ENCODE results near the gene DPEP1. TPM values are rescaled to one million over a fixed set of nuclear protein-coding genes. Genes with fewer than 3 reads are reported as not detected.
"Not testable (repeated sequence)": the region's sequence is repeated elsewhere in the genome, so short reads cannot be mapped to it uniquely, and the experiment has no call there.

Gene DPEP1
- total RNA-seq, 2 donors from 2014 or later: 0.73 to 4.4 TPM

DNA sequence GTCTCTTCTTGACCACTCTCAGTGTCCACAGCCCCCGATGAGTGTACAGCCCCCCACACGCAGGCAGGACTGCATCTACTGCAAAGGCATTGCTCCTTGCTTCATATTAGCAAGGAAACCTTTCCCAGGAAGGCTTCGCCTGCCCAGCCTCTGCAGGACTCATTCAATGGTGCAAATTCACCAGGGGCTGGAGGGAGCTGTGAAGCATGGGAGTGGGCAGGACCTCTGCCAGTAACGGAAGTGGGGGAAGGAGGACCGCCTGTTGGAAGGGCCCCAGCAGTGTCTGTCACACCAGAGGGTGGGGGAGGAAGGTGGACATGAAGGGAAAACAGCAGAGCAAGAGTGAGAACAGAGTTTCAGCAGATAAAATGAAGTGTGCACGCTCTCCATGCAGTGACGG is 46.7 kb downstream of the DPEP1 start:
- intact Hi-C loops (cut with DNase I, micrococcal nuclease): no loop called here
- ATAC-seq (no peak), DNase-seq (no peak)

GRCh38 chr16:89661215-89661614 is 47.8 kb downstream of the DPEP1 start:
- intact Hi-C loops (cut with DNase I, micrococcal nuclease): no loop called here
- ATAC-seq (no peak), DNase-seq (no peak)

DNA sequence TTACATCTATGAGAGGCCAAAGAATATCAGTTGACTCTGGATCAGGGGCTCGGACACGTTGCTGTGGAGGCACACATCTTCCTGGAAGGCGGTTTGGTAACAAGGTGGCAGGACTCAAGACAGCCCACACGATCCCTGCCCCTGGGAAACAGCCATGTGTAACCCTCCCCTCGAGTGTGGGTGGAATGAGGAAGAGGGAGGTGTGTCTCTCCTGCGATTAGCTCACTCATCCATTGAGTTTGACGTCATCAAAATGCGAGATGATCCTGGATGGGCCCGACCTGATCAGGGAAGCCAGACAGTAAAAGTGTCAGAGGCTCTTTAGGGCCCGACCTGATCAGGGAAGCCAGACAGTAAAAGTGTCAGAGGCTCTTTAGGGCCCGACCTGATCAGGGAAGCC is 50.8 kb downstream of the DPEP1 start:
- DNase-seq; intact Hi-C loops (cut with DNase I, micrococcal nuclease): not testable (repeated sequence)
- ATAC-seq: peak; percentile 20

DNA sequence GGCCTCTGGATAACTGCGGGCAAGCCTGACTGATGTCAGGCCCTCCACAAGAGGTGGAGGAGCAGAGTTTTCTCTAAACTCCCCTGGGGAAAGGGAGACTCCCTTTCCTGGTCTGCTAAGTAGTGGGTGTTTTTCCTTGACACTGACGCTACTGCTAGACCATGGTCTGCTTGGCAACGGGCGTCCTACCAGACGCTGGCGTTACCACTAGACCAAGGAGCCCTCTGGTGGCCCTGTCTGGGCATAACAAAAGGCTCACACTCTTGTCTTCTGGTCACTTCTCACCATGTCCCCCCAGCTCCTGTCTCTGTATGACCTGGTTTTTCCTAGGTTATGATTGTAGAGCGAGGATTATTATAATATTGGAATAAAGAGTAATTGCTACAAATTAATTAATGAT is 53.6 kb downstream of the DPEP1 start:
- ATAC-seq; intact Hi-C loops (cut with DNase I, micrococcal nuclease); DNase-seq: not testable (repeated sequence)

DNA sequence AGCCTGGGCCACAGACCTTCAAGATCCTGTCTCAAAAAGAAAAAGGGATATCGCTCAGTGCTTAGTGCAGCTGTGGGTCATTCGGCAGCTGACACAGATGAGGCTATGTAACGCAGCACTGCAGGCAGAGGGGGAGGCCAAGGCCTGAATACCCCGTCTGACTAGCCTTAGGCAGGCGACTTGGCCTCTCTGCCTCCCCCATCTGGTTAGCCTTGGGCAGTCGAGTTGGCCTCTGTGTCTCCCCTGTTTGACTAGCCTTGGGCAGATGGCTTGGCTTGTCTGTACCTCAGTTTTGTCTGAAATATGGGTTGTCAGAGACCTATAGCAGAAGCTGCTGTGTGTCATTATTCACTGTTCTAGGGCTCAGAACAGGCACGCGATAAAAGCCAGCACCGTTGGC is 54.2 kb downstream of the DPEP1 start:
- DNase-seq (no peak), ATAC-seq (no peak)
- intact Hi-C loops (cut with DNase I, micrococcal nuclease): no loop called here

DNA sequence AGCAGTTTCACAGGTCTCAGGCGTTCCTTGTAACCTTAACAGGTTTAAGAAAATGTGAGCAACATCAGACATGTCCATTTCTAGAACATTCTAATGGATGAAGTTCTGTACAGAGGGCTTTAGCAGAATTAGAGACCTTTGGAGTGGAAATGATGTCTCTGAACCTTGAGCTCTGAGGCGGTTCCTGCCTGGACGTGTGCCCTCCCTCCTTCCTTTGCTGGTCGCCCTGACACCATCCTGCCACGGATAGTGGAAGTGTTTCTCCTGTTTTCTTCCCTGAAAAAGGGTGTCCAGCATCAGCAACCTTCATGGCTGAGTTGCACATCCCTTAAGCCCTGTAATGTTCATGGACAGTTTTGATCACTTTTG is 55.3 kb downstream of the DPEP1 start:
- intact Hi-C loops (cut with DNase I, micrococcal nuclease): no loop called here

GRCh38 chr16:89669755-89670154 is 56.3 kb downstream of the DPEP1 start:
- ATAC-seq: no peak
- DNase-seq: no peak
- intact Hi-C loops (cut with DNase I, micrococcal nuclease): no loop called here

More for the DNA sequence above, 55.3 kb downstream of the DPEP1 start:
- ATAC-seq (peak; percentile 64), DNase-seq (no peak)

DNA sequence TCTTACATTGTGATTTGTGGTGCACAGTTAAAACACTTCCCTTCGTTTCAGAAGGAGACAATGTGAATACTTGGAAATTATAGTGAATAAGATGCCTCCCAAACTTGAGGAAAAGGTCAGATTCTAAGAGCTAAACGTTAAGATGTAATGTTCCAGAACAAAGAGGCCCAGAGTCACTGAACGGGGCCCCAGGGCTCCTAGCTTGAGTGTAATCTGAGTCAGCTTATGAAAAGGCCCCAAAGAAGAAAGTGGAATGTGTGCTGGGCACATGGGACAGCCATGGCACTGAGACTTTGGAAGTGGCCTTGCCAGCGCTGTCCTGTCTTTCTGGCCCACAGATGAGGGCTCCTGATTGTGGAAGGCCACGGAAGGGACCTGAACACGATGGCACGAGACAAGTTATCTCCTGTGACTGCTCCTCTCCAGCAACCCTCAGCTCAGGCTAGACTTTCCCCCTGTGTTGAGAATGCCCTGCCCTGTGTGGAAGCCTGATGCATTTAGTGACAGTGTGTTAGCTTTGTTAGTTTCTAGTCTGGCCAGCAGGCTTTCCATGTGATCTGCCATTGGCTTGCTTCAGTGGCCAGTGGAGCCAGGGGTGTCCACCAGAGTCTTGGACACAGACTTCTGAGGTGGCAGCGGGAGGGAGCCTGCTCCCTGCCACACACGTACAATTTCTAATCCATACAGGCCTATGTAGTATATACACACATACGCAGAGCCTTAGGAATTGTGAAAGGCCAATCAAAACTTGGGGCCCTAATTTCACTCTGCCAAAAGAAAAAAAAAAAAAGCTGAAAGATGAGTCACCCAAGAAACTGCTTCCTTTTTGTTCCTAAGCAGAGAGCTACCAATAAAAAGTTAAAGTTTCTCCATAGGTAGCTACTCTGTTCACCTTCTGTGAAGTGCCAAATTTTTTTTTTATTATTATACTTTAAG is 57.3 kb downstream of the DPEP1 start:
- DNase-seq (no peak), ATAC-seq (no peak)
- intact Hi-C loops (cut with DNase I, micrococcal nuclease): no loop called here

DNA sequence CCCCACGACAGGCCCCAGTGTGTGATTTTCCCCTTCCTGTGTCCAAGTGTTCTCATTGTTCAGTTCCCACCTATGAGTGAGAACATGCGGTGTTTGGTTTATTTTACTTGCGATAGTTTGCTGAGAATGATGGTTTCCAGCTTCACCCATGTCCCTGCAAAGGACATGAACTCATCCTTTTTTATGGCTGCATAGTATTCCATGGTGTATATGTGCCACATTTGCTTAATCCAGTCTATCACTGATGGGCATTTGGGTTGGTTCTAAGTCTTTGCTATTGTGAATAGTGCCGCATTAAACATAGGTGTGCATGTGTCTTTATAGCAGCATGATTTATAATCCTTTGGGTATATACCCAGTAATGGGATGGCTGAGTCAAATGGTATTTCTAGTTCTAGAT is 58.1 kb downstream of the DPEP1 start:
- DNase-seq; ATAC-seq; intact Hi-C loops (cut with DNase I, micrococcal nuclease): not testable (repeated sequence)

- ATAC-seq (no peak), DNase-seq (no peak)
- intact Hi-C loops (cut with DNase I, micrococcal nuclease): no loop called here
Measured at GRCh38 chr16:89672177-89672941, 58.9 kb downstream of the DPEP1 start.

GRCh38 chr16:89678258-89678657 is 64.8 kb downstream of the DPEP1 start:
- no peak for ATAC-seq
- DNase-seq: no peak

DNA sequence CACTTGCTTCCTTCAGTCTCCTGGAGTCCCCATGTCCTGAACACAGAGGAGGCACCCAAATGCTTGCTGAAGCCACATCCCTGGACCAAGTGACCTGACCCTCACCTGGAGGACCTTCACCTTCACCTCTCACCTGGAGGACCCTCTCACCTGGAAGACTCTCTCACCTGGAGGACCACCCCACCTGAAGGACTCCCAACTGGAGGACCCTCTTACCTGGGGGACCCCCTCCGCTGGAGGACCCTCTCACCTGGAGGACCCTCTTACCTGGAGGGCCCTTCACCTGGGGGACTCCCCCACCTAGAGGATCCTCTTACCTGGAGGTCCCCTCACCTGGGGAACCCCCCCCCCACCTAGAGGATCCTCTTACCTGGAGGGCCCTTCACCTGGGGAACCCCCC is 72.5 kb downstream of the DPEP1 start:
- intact Hi-C loops (cut with DNase I, micrococcal nuclease): no loop called here
- ATAC-seq: no peak
- no peak for DNase-seq

More at GRCh38 chr16:89678258-89678657, 64.8 kb downstream of the DPEP1 start:
- intact Hi-C loops (cut with DNase I, micrococcal nuclease): no loop called here

GRCh38 chr16:89686520-89687091 is 73.2 kb downstream of the DPEP1 start, which contains the start of gene CDK10:
TSS of gene CDK10 (plus strand) at chr16:89686689. CDS start at chr16:89686711, 22 bp downstream.
- ATAC-seq: peak; percentile 79
- intact Hi-C loops (cut with DNase I, micrococcal nuclease): no loop called here
- DNase-seq: peak; percentile 88 to 91

- peak; percentile 87 to 89 for DNase-seq
Measured at GRCh38 chr16:89687092-89687940, 73.9 kb downstream of the DPEP1 start.

More at GRCh38 chr16:89687092-89687940, 73.9 kb downstream of the DPEP1 start:
- peak; percentile 91 for ATAC-seq
- intact Hi-C loops (cut with DNase I, micrococcal nuclease): no loop called here

Other genes with a start within 250 kb of the DPEP1 start
- gene ANKRD11, start 123.1 kb upstream of the DPEP1 start, total RNA-seq: 100 to 1,000 TPM in 1 of 2 donors, 10 to 100 TPM in 1; 82.5 to 135 TPM
- 100 to 1,000 TPM; 106 to 146 TPM for gene SPG7, start 105.2 kb upstream of the DPEP1 start, total RNA-seq
- 1,000 to 10,000 TPM; 1,613 to 1,684 TPM for gene RPL13, start 53.0 kb upstream of the DPEP1 start, total RNA-seq
- under 1 TPM; 0.73 to 0.92 TPM for gene CPNE7, start 37.9 kb upstream of the DPEP1 start, total RNA-seq
- gene CHMP1A, start 44.1 kb downstream of the DPEP1 start, total RNA-seq: 100 to 1,000 TPM; 154 to 157 TPM
- 1 to 10 TPM; 7.1 to 9.1 TPM for gene SPATA33, start 44.2 kb downstream of the DPEP1 start, total RNA-seq
- gene CDK10, start 73.0 kb downstream of the DPEP1 start, total RNA-seq: 10 to 100 TPM; 86.1 to 92.7 TPM
- 10 to 100 TPM; 16.3 to 27.9 TPM for gene SPATA2L, start 88.1 kb downstream of the DPEP1 start, total RNA-seq
- 10 to 100 TPM; 19.6 to 23.2 TPM for gene VPS9D1, start 107.3 kb downstream of the DPEP1 start, total RNA-seq
- gene ZNF276, start 107.9 kb downstream of the DPEP1 start, total RNA-seq: 10 to 100 TPM; 28.9 to 42.2 TPM
- gene FANCA, start 203.0 kb downstream of the DPEP1 start, total RNA-seq: 10 to 100 TPM; 11.1 to 26.6 TPM
- 10 to 100 TPM; 70.2 to 97.7 TPM for gene SPIRE2, start 214.8 kb downstream of the DPEP1 start, total RNA-seq